ENCODE results near the gene ARSK.
A peak's percentile ranks its signal among the peaks of the same experiment; 100 is the strongest.
"Not testable (repeated sequence)": the region's sequence is repeated elsewhere in the genome, so short reads cannot be mapped to it uniquely, and the experiment has no call there.

ARSK gene

DNA sequence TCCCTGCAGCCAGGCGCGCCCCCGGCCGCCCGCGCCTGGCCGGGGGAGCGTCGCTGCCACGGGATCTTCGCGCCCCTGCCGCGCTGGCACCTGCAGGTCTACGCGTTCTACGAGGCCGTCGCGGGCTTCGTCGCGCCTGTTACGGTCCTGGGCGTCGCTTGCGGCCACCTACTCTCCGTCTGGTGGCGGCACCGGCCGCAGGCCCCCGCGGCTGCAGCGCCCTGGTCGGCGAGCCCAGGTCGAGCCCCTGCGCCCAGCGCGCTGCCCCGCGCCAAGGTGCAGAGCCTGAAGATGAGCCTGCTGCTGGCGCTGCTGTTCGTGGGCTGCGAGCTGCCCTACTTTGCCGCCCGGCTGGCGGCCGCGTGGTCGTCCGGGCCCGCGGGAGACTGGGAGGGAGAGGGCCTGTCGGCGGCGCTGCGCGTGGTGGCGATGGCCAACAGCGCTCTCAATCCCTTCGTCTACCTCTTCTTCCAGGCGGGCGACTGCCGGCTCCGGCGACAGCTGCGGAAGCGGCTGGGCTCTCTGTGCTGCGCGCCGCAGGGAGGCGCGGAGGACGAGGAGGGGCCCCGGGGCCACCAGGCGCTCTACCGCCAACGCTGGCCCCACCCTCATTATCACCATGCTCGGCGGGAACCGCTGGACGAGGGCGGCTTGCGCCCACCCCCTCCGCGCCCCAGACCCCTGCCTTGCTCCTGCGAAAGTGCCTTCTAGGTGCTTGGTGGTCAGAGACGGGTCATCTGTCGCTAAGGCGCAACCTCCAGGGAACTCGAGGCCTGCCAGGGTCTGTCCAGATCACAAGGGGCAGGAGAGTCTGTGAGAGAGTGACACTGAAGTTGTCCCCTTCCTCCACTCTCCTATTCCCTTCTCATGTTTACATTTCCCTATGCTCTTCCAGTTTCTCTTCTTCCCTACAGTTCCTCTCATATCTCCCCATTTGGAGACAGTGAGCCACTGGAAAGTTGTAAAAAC, 66.3 kb downstream of the ARSK start:
- FAIRE-seq (no peak), DNase-seq (ENCODE audit: low spot score) (no peak)

- DNase-seq (ENCODE audit: low spot score) (no peak), FAIRE-seq (no peak)
These were observed 67.1 kb downstream of the ARSK start for GRCh38 chr5:95621839-95622629.

- no peak for DNase-seq (ENCODE audit: low spot score)
- FAIRE-seq = no peak
These were observed 68.8 kb downstream of the ARSK start for GRCh38 chr5:95623706-95624105.

DNA sequence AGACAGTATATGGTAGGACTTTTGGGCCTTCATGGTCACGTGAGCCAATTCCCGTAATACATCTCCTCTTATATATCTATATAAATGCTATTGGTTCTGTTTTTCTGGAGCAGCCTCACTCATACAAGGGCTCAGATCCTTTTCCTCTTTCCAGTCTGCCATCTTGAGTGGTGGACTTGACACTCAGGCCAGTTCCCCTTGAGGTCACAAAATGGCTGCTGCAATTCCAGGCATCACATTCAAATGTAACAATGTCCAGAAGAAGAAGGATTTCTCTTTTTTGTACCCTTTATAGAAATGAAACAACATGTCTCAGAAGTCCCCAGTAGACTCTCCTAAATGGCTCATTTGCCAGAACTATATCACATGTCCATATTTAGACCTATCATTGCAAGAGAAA, 69.5 kb downstream of the ARSK start:
- DNase-seq (ENCODE audit: low spot score) = no peak
- no peak for FAIRE-seq

DNA sequence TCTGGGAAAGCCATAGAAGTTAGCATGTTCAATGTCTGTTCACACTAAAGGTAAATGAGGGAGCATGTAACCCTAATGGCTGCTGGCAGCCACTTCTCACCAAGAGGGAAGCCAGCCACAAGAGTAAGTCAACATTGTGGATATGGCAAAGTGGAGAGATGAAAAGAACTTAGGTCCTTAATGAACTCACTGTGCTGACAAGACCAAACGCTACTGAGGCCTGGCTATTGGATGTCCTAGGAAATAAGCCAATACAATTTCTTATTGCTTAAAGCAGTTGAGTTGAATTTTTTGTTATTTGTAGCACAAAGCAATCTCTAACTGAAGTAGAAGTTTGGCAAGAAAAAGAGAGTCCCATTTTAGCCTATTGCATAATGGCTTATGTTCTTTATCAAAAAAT, 71.8 kb downstream of the ARSK start:
- no peak for FAIRE-seq
- DNase-seq (ENCODE audit: low spot score) = no peak

DNA sequence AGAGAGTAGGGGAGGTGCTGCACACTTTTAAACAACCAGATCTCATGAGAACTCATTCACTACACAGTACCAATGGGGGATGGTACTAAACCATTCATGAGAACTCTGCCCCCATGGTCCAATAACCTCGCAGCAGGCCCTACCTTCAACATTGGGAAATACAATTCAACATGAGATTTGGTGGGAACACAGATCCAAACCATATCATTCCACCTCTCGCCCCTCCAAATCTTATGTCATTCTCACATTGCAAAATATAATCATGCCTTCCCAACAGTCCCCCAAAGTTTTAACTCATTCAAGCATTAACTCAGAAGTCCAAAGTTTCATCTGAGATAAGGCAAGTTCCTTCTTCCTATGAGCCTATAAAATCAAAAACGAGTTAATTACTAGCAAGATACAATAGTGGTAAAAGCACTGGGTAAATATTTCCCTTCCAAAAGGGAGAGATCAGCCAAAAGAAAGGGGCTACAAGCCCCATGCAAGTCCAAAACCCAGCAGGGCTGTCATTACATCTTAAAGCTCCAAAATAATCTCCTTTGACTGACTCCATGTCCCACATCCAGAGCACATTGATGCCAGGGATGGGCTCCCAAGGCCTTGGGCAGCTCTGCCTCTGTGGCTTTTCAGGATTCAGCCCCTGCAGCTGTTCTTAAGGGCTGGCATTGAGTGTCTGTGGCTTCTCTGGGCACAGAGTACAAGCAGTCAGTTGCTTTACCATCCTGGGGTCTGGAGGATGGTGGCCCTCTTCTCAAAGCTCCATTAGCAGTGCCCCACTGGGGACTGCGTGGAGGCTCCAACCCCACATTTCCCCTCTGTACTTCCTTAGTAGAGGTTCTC, 73.3 kb downstream of the ARSK start:
- no peak for FAIRE-seq

GRCh38 chr5:95628933-95629332, 74.0 kb downstream of the ARSK start:
- FAIRE-seq = no peak
- DNase-seq (ENCODE audit: low spot score) = no peak

More for the DNA sequence above, 73.3 kb downstream of the ARSK start:
- DNase-seq (ENCODE audit: low spot score) = no peak

DNA sequence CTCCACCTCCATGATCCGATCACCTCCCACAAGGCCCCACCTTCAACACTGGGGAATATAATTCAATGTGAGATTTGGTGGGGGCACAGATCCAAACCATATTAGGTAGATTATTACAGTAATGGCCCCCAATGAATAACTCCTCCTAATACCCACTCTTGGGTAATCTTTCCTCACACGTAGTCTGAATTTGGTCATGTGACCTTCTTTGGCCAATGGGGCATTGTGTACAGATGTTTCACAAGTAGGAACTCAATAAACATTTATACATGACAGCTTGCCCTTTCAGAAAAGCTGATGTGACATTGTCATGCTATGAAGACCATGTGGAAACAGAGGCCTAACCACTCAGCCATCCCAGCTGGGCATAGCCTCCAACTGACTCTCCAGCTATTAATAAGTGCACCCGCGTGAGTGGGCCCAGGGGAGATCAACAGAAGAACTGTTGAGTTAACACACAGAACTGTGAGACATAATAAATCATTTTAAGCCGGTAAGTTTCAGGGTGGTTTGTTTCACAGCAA, 75.6 kb downstream of the ARSK start:
- no peak for FAIRE-seq
- no peak for DNase-seq (ENCODE audit: low spot score)

- FAIRE-seq = peak; percentile 31
These were observed 76.5 kb downstream of the ARSK start for GRCh38 chr5:95631255-95631958.

GRCh38 chr5:95631991-95632675, 77.2 kb downstream of the ARSK start:
- peak; percentile 76 for DNase-seq (ENCODE audit: low spot score)
- no peak for FAIRE-seq

More at GRCh38 chr5:95631255-95631958, 76.5 kb downstream of the ARSK start:
- peak; percentile 47 for DNase-seq (ENCODE audit: low spot score)

DNA sequence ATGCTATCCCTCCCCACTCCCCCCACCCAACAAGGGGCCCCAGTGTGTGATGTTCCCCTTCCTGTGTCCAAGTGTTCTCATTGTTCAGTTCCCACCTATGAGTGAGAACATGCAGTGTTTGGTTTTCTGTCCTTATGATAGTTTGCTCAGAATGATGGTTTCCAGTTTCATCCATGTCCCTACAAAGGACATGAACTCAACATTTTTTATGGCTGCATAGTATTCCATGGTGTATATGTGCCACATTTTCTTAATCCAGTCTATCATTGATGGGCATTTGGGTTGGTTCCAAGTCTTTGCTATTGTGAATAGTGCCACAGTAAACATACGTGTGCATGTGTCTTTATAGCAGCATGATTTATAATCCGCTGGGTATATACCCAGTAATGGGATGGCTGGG, 78.0 kb downstream of the ARSK start:
- FAIRE-seq = not testable (repeated sequence)

DNA sequence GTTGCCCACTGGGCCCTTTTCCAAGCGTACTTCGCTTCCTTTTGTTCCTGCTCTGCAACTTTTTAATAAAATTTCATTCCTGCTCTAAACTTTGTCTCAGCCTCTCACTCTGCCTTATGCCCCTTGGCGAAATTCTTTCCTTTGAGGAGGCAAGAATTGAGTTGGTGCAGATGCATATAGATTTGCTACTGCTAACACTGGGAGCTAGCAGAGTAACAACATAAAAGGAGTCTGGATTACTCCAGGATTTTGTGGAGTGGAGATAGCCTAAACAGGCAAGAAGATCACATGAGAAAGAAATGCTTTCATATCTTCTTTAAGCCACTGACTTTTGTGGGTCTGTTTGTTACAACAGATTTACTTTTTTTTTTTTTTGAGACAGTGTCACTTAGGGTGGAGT, 78.8 kb downstream of the ARSK start:
- no peak for FAIRE-seq
- DNase-seq (ENCODE audit: low spot score) = no peak

More for the DNA sequence above, 78.0 kb downstream of the ARSK start:
- not testable (repeated sequence) for DNase-seq (ENCODE audit: low spot score)

DNA sequence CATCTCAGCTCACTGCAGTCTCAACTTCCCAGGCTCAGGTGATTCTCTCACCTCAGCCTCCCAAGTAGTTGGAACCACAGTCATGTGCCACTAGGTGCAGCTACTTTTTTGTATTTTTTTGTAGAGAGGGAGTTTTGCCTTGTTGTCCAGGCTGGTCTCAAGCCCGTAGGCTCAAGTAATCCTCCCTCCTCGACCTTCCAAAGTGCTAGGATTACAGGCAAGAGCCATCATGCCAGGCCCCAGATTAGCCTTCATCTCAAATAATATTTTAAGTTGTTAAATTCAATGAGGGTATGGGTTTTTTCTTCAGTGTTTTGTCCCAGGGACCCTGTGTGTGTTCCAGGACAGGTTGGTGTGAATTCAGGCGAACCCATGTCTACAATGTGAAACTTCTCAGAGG, 79.2 kb downstream of the ARSK start:
- FAIRE-seq = no peak
- no peak for DNase-seq (ENCODE audit: low spot score)

DNA sequence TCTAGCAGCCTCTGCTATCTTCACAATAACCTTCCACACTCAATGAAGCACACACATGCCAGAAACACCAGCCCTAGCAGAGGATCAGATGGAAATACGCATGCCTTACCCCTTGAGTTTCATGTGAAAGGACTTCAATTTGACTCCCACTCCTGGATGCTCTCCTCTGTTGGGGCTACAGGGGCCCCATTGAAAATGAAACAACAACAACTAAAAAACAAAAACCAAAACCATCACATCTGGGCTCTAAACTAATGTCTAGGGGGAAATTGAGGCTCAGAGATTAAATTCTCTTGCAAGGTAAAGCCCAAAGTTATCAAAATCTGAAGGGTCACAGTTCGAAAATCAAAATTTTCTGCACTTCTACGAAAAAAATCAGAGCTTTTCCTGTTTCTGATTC, 83.7 kb downstream of the ARSK start:
- FAIRE-seq (no peak), DNase-seq (ENCODE audit: low spot score) (no peak)

GRCh38 chr5:95641741-95642220, 86.9 kb downstream of the ARSK start:
- FAIRE-seq (no peak), DNase-seq (ENCODE audit: low spot score) (no peak)

- no peak for DNase-seq (ENCODE audit: low spot score)
These were observed 88.3 kb downstream of the ARSK start for GRCh38 chr5:95643152-95643551.

DNA sequence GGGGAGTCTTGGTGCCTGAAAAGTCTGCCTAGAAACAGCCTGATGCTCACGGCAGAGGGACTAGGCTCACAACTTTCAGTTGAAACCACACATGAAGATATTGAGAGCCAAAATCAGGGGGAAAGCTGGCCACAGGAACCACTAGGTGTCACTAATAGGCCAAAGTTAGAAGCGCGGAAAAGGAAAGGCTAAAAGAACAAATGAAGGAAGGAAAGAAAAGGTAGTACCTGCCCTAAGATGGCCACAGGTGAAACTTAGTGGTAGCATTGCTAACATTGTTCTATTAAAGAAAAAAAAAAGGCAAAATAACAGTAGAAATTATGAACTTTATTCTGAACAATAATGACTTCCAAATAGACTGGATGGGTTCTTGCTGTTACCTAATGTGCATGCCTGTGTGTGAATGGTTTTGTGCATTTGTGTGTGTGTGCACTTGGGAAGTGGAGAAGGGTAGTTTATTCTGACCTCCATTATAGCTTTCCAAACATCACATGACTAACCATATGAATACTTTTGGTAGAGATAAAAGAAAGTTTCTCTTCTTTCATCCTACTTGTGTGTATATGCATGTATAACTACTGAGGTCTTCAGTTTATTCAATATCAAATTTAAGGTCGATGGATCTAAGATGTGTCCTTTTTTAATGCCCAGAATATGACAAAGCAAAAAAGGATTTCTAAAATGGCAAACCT, 89.6 kb downstream of the ARSK start:
- DNase-seq (ENCODE audit: low spot score) = peak; percentile 24
- FAIRE-seq = no peak

More at GRCh38 chr5:95643152-95643551, 88.3 kb downstream of the ARSK start:
- no peak for FAIRE-seq

GRCh38 chr5:95646226-95646568, 91.3 kb downstream of the ARSK start:
- not testable (repeated sequence) for FAIRE-seq; DNase-seq (ENCODE audit: low spot score)
